Measurements from ENCODE around the gene RPL21. TPM values are rescaled to one million over a fixed set of nuclear protein-coding genes. Genes with fewer than 3 reads are reported as not detected.

RPL21 gene
- total RNA-seq, 2 donors from 2014 or later, result 1,509 to 1,701 TPM

DNA sequence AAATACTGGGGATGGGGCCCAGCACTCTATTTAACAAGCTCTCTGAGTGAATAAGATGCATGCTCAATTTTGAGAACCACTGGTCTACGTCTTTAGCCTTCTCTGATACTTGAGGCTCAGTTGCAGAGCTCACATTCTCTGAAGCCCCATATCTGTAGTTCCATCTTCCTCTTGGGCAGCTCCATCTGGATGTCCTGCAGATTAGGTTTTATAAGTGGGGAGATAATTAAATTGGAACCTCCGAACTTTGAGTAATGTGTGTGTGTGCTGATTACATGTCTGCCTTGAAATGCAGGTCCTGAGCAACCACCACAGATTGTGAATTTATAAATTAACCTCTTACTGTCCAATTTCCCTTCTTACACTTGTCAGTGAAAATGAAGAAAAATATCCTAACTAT, 12.1 kb downstream of the RPL21 start:
- H3K27me3 Mint-ChIP-seq (ENCODE audit: low read depth), result no peaks in the 10 kb centered on the region
- H3K36me3 Mint-ChIP-seq (ENCODE audit: insufficient read depth in 2 of 2), result peaks cover 11% of the 10 kb centered on the region in 2 donors
- H3K27ac Mint-ChIP-seq, result peak overlapping the region; percentile 20
- no peaks in the 10 kb centered on the region for H3K9me3 Mint-ChIP-seq
- ATAC-seq (replicated peaks in 1 of 2), result no peak
- no peak overlapping the region for H3K4me3 Mint-ChIP-seq
- no peak for DNase-seq
- peaks cover 40% of the 10 kb centered on the region for H3K4me1 Mint-ChIP-seq (ENCODE audit: low read depth)

- H3K9me3 Mint-ChIP-seq, result no peaks in the 10 kb centered on the region
- peak in 1 of 2 donors; percentile 46 for ATAC-seq (replicated peaks in 1 of 2)
Measured at GRCh38 chr13:27264181-27264580, 12.8 kb downstream of the RPL21 start.

DNA sequence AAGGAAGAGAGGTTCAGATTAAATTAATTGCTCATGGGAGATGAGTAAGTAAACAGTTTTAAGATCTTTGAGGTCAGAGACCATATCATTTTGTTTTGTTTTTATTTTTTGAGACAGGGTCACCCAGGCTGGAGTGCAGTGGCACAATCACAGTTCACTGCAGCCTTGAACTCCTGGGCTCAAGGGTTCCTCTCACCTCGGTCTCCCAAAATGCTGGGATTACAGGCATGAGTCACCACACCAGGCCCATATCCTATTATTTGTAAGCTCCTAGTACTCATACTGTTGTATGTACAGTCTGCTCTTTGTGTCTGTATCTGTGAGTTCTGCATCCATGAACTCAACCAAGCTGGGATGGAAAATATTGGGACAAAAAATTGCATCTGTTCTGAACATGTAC, 13.3 kb downstream of the RPL21 start:
- Mint-ChIP-seq H3K27me3 (ENCODE audit: low read depth) (no peaks in the 10 kb centered on the region), H3K9me3 (no peaks in the 10 kb centered on the region), H3K27ac (peak overlapping the region; percentile 71), H3K4me3 (no peak overlapping the region), H3K36me3 (ENCODE audit: insufficient read depth in 2 of 2) (peaks cover 3 to 8% of the 10 kb centered on the region in 2 donors), H3K4me1 (ENCODE audit: low read depth) (peaks cover 28% of the 10 kb centered on the region)
- DNase-seq (no peak), ATAC-seq (replicated peaks in 1 of 2) (peak in 1 of 2 donors; percentile 18)

More at GRCh38 chr13:27264181-27264580, 12.8 kb downstream of the RPL21 start:
- Mint-ChIP-seq H3K4me1 (ENCODE audit: low read depth) (peaks cover 33% of the 10 kb centered on the region), H3K4me3 (no peak overlapping the region), H3K27ac (peak overlapping the region; percentile 71), H3K27me3 (ENCODE audit: low read depth) (no peaks in the 10 kb centered on the region), H3K36me3 (ENCODE audit: insufficient read depth in 2 of 2) (peaks cover 4 to 8% of the 10 kb centered on the region in 2 donors)
- DNase-seq, result no peak

DNA sequence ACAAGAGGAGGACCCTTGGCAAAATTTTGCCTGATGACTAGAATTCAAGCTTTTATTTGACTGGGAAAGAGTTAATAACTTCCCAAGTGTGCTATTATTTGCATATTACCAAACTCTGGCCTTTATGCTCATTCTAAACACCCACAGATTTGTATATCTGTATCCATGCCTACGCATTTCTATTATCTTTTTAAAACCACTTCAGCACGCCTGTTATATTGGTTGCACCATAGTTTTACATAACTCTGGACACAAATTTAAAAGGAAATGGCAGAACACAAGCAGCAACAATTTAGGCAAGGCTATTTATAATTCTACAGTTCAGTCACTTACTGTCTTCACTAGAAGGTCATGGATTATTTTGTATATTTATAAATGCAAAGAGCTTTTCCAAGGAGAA, 15.6 kb downstream of the RPL21 start:
- DNase-seq (no peak), ATAC-seq (replicated peaks in 1 of 2) (no peak)
- H3K27ac Mint-ChIP-seq, result no peak overlapping the region
- no peaks in the 10 kb centered on the region for H3K9me3 Mint-ChIP-seq
- H3K4me1 Mint-ChIP-seq (ENCODE audit: low read depth), result peaks cover 19% of the 10 kb centered on the region
- no peaks in the 10 kb centered on the region for H3K27me3 Mint-ChIP-seq (ENCODE audit: low read depth)
- no peak overlapping the region for H3K4me3 Mint-ChIP-seq
- peaks cover 0 to 5% of the 10 kb centered on the region in 2 donors for H3K36me3 Mint-ChIP-seq (ENCODE audit: insufficient read depth in 2 of 2)

- Mint-ChIP-seq H3K4me1 (ENCODE audit: low read depth) (peaks cover 18% of the 10 kb centered on the region), H3K27me3 (ENCODE audit: low read depth) (no peaks in the 10 kb centered on the region), H3K27ac (no peak overlapping the region), H3K9me3 (no peaks in the 10 kb centered on the region), H3K4me3 (no peak overlapping the region), H3K36me3 (ENCODE audit: insufficient read depth in 2 of 2) (peaks cover 0 to 5% of the 10 kb centered on the region in 2 donors)
- DNase-seq (no peak), ATAC-seq (replicated peaks in 1 of 2) (no peak)
Measured at GRCh38 chr13:27267596-27267995, 16.2 kb downstream of the RPL21 start.

DNA sequence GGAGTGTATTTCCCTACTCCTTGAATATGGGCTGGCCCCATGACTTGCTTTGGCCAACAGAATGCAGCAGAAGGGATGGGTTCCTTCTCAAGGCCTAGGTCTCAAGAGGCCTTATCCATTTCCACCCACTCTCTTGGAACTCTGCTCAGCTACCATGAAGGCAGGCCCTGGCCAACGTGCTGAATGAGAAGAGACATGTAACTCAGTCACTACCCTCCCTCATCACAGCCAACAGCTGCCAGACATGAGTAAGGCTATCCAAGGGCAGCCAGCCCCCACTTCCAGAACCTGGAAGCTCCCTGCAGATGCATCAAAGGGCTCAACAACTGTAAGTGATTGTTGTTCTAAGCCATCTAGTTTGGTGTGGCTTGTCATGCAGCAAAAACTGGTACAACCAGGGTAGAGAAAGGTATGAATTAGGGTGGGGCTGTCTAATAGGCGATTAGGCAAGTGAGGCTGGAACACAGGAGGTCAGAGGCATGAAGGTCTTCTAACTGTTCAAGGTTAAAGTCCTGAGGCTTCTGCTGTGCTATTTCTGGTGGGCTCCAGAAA, 17.8 kb downstream of the RPL21 start:
- H3K4me3 Mint-ChIP-seq, result no peak overlapping the region

DNA sequence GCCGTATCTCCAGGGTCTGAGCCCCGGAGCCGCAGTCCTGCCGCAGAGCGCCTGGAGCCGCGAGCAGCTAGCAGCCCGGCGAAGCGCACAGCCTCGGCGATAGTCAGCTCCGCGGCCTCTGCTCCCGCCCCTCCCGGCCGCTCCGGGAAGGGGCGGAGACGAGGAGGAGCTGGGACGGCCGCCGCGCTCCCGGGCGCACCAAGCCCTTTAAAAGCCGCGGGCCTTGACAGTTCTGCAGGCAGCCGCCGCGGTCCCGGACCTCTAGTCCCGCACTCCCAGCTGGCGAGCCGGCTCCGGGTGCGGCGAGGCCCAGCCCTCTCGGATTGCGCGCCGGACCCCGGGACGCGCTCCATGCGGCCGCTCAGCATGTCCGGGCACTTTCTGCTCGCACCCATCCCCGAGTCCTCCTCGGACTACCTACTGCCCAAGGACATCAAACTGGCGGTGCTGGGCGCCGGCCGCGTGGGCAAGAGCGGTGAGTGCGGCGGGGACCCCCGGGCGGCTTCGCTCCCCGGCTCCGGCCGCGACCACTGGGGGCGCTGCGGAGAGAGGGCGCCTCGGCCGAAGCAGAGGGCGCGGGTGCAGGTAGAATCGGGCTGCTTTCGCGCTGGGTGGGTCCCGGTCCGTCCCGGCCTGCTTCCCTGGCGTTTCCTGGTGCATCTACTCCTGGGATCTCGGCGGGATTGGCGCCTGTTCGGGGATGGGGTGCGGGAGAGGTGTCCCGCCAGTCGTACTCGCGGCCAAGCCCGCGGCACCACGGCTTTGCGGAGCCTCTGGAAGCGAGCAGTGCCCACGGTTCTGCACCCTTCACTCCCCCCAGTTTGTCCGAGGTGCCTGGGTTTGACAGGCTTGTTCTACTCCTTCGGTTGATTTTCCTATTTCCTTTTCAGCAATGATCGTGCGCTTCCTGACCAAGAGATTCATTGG, 19.5 kb downstream of the RPL21 start, which contains the start of gene RASL11A:
Gene RASL11A (plus strand): TSS at position 237 of the 927 bp plus-strand sequence. CDS start 115 bp downstream, at position 352.
- Mint-ChIP-seq H3K4me1 (ENCODE audit: low read depth) (peaks cover 12% of the 10 kb centered on the region), H3K27ac (peak within 1 kb of the TSS; percentile 68), H3K27me3 (ENCODE audit: low read depth) (peaks cover 7% of the 10 kb centered on the region), H3K9me3 (no peaks in the 10 kb centered on the region), H3K4me3 (peak within 1 kb of the TSS; percentile 89 to 90), H3K36me3 (ENCODE audit: insufficient read depth in 2 of 2) (peaks cover 0 to 2% of the 10 kb centered on the region in 2 donors)
- peak; percentile 88 to 89 for ATAC-seq (replicated peaks in 1 of 2)
- peak; percentile 81 to 86 for DNase-seq

More for the DNA sequence above, 17.8 kb downstream of the RPL21 start:
- H3K27ac Mint-ChIP-seq, result no peak overlapping the region
- ATAC-seq (replicated peaks in 1 of 2) (no peak), DNase-seq (no peak)
- H3K36me3 Mint-ChIP-seq (ENCODE audit: insufficient read depth in 2 of 2), result peaks cover 0 to 2% of the 10 kb centered on the region in 2 donors
- no peaks in the 10 kb centered on the region for H3K9me3 Mint-ChIP-seq
- no peaks in the 10 kb centered on the region for H3K27me3 Mint-ChIP-seq (ENCODE audit: low read depth)
- H3K4me1 Mint-ChIP-seq (ENCODE audit: low read depth), result peaks cover 18% of the 10 kb centered on the region

GRCh38 chr13:27271570-27272096, 20.3 kb downstream of the RPL21 start:
- peaks cover 7% of the 10 kb centered on the region for H3K27me3 Mint-ChIP-seq (ENCODE audit: low read depth)
- peak overlapping the region; percentile 89 to 90 for H3K4me3 Mint-ChIP-seq
- H3K27ac Mint-ChIP-seq, result no peak overlapping the region
- peaks cover 12% of the 10 kb centered on the region for H3K4me1 Mint-ChIP-seq (ENCODE audit: low read depth)
- ATAC-seq (replicated peaks in 1 of 2) (no peak), DNase-seq (no peak)
- H3K36me3 Mint-ChIP-seq (ENCODE audit: insufficient read depth in 2 of 2), result peaks cover 0 to 2% of the 10 kb centered on the region in 2 donors
- no peaks in the 10 kb centered on the region for H3K9me3 Mint-ChIP-seq

- Mint-ChIP-seq H3K4me1 (ENCODE audit: low read depth) (peaks cover 12% of the 10 kb centered on the region), H3K36me3 (ENCODE audit: insufficient read depth in 2 of 2) (peaks cover 0 to 2% of the 10 kb centered on the region in 2 donors), H3K27ac (no peak overlapping the region), H3K9me3 (no peaks in the 10 kb centered on the region), H3K4me3 (no peak overlapping the region), H3K27me3 (ENCODE audit: low read depth) (peaks cover 7% of the 10 kb centered on the region)
- ATAC-seq (replicated peaks in 1 of 2) (no peak), DNase-seq (no peak)
Measured at GRCh38 chr13:27273658-27274425, 22.5 kb downstream of the RPL21 start.

GRCh38 chr13:27274631-27275030, 23.3 kb downstream of the RPL21 start:
- no peak overlapping the region for H3K4me3 Mint-ChIP-seq
- H3K27me3 Mint-ChIP-seq (ENCODE audit: low read depth), result peaks cover 7% of the 10 kb centered on the region
- H3K27ac Mint-ChIP-seq, result no peak overlapping the region
- ATAC-seq (replicated peaks in 1 of 2) (no peak), DNase-seq (no peak)
- H3K36me3 Mint-ChIP-seq (ENCODE audit: insufficient read depth in 2 of 2), result peaks cover 0 to 2% of the 10 kb centered on the region in 2 donors
- no peaks in the 10 kb centered on the region for H3K9me3 Mint-ChIP-seq
- peaks cover 12% of the 10 kb centered on the region for H3K4me1 Mint-ChIP-seq (ENCODE audit: low read depth)

DNA sequence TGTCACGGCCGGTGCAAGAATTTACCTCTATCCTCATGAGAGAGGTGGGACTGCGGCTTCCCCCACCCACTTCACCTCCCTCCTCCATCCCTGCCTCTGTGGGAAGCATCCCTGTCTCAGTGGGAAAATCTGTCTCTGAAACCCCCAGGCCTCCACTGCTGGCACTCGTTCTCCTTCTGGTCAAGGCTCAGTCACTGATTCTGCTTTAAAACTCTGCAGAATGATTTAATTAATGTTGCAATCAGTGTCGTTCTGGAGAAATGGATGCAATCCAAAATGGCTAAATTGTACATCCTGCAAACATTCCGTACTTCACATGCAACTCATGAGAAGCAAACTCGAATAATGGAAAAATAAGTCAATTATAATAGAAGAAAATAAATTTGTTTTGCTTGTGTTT, 24.8 kb downstream of the RPL21 start:
- Mint-ChIP-seq H3K27ac (no peak overlapping the region), H3K36me3 (ENCODE audit: insufficient read depth in 2 of 2) (peaks cover 0 to 2% of the 10 kb centered on the region in 2 donors), H3K4me3 (no peak overlapping the region), H3K4me1 (ENCODE audit: low read depth) (peaks cover 8% of the 10 kb centered on the region), H3K27me3 (ENCODE audit: low read depth) (peaks cover 7% of the 10 kb centered on the region), H3K9me3 (no peaks in the 10 kb centered on the region)
- DNase-seq, result no peak
- no peak for ATAC-seq (replicated peaks in 1 of 2)

GRCh38 chr13:27279506-27279905, 28.1 kb downstream of the RPL21 start:
- Mint-ChIP-seq H3K4me3 (no peak overlapping the region), H3K27me3 (ENCODE audit: low read depth) (peaks cover 5% of the 10 kb centered on the region), H3K9me3 (no peaks in the 10 kb centered on the region), H3K4me1 (ENCODE audit: low read depth) (no peaks in the 10 kb centered on the region), H3K36me3 (ENCODE audit: insufficient read depth in 2 of 2) (no peaks in the 10 kb centered on the region), H3K27ac (no peak overlapping the region)
- ATAC-seq (replicated peaks in 1 of 2), result no peak
- DNase-seq, result no peak
